KBM-7 (cell line): ENCODE data around the gene HTR6.
"Not testable (repeated sequence)": the region's sequence is repeated elsewhere in the genome, so short reads cannot be mapped to it uniquely, and the experiment has no call there.

Source experiments
- DNase-seq: peaks from one replicate; pipeline ENCODE4 v3.0.0-alpha.2; 2015
- in situ Hi-C: fragments of 300-500 bp; cut with MboI; formaldehyde crosslinking; loops from 2 replicates; pipeline ENCODE4 v1.14.3; 2020; ENCODE audit warnings: low sequenced_read_pairs, low pct_unique_long_range_greater_than_20kb, mixed read lengths

The HTR6 gene

GRCh38 chr1:19664453-19665185 is at the start of gene HTR6:
Gene HTR6, plus strand, starts transcription at chr1:19664875. Its CDS starts 879 bp downstream, at chr1:19665754.
- DNase-seq = no peak
- in situ Hi-C loops = no loop called here

- in situ Hi-C loops = no loop called here
- DNase-seq = no peak
Measured at GRCh38 chr1:19615438-19615837, 49.2 kb upstream of the HTR6 start.

- DNase-seq = no peak
- in situ Hi-C loops = no loop called here
Measured at GRCh38 chr1:19616489-19616888, 48.2 kb upstream of the HTR6 start.

GRCh38 chr1:19617376-19617775 is 47.3 kb upstream of the HTR6 start:
- no peak for DNase-seq
- in situ Hi-C loops = no loop called here

- DNase-seq = no peak
- in situ Hi-C loops = no loop called here
Measured at GRCh38 chr1:19618428-19618827, 46.2 kb upstream of the HTR6 start.

- in situ Hi-C loops = no loop called here
- no peak for DNase-seq
Measured at GRCh38 chr1:19619697-19620384, 44.8 kb upstream of the HTR6 start.

- in situ Hi-C loops = no loop called here
- no peak for DNase-seq
Measured at GRCh38 chr1:19620786-19621185, 43.9 kb upstream of the HTR6 start.

GRCh38 chr1:19621274-19621950 is 43.3 kb upstream of the HTR6 start:
- in situ Hi-C loops = no loop called here

GRCh38 chr1:19622204-19622603 is 42.5 kb upstream of the HTR6 start:
- in situ Hi-C loops = no loop called here
- DNase-seq = no peak

More at GRCh38 chr1:19621274-19621950, 43.3 kb upstream of the HTR6 start:
- no peak for DNase-seq

GRCh38 chr1:19623523-19623922 is 41.2 kb upstream of the HTR6 start:
- in situ Hi-C loops = no loop called here
- DNase-seq = no peak

GRCh38 chr1:19625291-19625937 is 39.3 kb upstream of the HTR6 start:
- DNase-seq = no peak
- in situ Hi-C loops = no loop called here

GRCh38 chr1:19628879-19629278 is 35.8 kb upstream of the HTR6 start:
- no peak for DNase-seq
- in situ Hi-C loops = no loop called here

- DNase-seq = no peak
- in situ Hi-C loops = no loop called here
Measured at GRCh38 chr1:19629357-19629756, 35.3 kb upstream of the HTR6 start.

GRCh38 chr1:19630192-19630591 is 34.5 kb upstream of the HTR6 start:
- DNase-seq, in situ Hi-C loops: not testable (repeated sequence)

GRCh38 chr1:19630720-19631395 is 33.8 kb upstream of the HTR6 start:
- in situ Hi-C loops = no loop called here
- no peak for DNase-seq

GRCh38 chr1:19632211-19632610 is 32.5 kb upstream of the HTR6 start:
- in situ Hi-C loops = no loop called here
- no peak for DNase-seq

GRCh38 chr1:19633106-19633505 is 31.6 kb upstream of the HTR6 start:
- DNase-seq = no peak
- in situ Hi-C loops = no loop called here

- in situ Hi-C loops, DNase-seq: not testable (repeated sequence)
Measured at GRCh38 chr1:19635064-19635463, 29.6 kb upstream of the HTR6 start.

- DNase-seq = no peak
- in situ Hi-C loops = no loop called here
Measured at GRCh38 chr1:19635646-19636045, 29.0 kb upstream of the HTR6 start.
